Heart left ventricle (tissue), 13 donors: ENCODE measurements around the gene KLHL13.

Experiments
- CTCF ChIP-seq, 12 donors: fragments of 200-600 bp; sonication (generic) in 4 of 12; IDR thresholded peaks; one replicate each; pipeline versions ENCODE4 v1.5.0 to v1.8.0; 2018 to 2022; ENCODE audit warnings: antibody characterized with exemption in 12 of 12, mild to moderate bottlenecking in 5 of 12
- POLR2A ChIP-seq, 2 donors: fragments of 450-650 bp; IDR thresholded peaks; one replicate each; pipeline ENCODE4 v1.6.1; 2017; ENCODE audit warnings: antibody characterized with exemption in 2 of 2, mild to moderate bottlenecking in 2 of 2, moderate library complexity in 2 of 2
- donor health status: ischemic (EF 13 %, LVEDD 7.1; RV severe dilation, severe dysfunction).
- donor health status: DM: no; HTN: yes; CAD: no.
- donor health status: DM: no; HTN: no; CAD: no.
- donor health status: ischemic (EF 25% LVEDD 6.9; RV normal size, moderate dysfunction).
- donor health status: ischemic (EF 25% LVEDD 5.7; RV mildly dilated, moderate dysfunction).
- donor health status: ischemic (EF 35%, LVEDD 5.7; RV mildly dilated, moderate dysfunction).
- donor health status: nonischemic (EF 11% LVEDD 7.7; RV severe dilation, severe dysfunction).
- donor health status: DM: yes; HTN: yes; CAD: no.
- donor health status: PGD.
- donor health status: ischemic (EF 29% LVEDD 5.4; RV normal size, mild dysfunction).
- donor health status: nonischemic (EF 23%, LVEDD 6.1; RV moderate dilation, normal function).

GRCh38 chrX:117851025-117851424 lies 265.6 kb downstream of the KLHL13 start:
- TF ChIP-seq POLR2A (IDR thresholded peaks at IDR 0.05) (no peak), CTCF (IDR thresholded peaks at IDR 0.05) (no peak)
